Stimulated activated naive CD8-positive, alpha-beta T cell treated with anti-CD3 and anti-CD28 coated beads, Interleukin-15, amount 100 ng/mL, for 72 hours (primary cell): Measurements from ENCODE around the gene DYRK4.
"Not testable (repeated sequence)": the region's sequence is repeated elsewhere in the genome, so short reads cannot be mapped to it uniquely, and the experiment has no call there.

Experiments used
- ATAC-seq: fragments of 150-1000 bp; cut with Tn5 transposase; 2 replicates; pipeline ENCODE4 v1.10.0; 2021; ENCODE audit warnings: mild to moderate bottlenecking, moderate library complexity
- DNase-seq, 2 donors: peaks; one replicate each; pipeline ENCODE4 v3.0.0; 2021 to 2022
- H3K27ac Mint-ChIP-seq, 2 donors: one replicate each; pipeline ENCODE4 v1.8.0; 2022; ENCODE audit warnings: mild to moderate bottlenecking in 2 of 2, mixed read lengths in 2 of 2, moderate library complexity in 2 of 2
- H3K27me3 Mint-ChIP-seq: one replicate; pipeline ENCODE4 v1.8.0; 2022; ENCODE audit warnings: mixed read lengths
- H3K4me1 Mint-ChIP-seq: one replicate; pipeline ENCODE4 v1.8.0; 2022; ENCODE audit warnings: mild to moderate bottlenecking, mixed read lengths
- H3K4me3 Mint-ChIP-seq, 2 donors: one replicate each; pipeline ENCODE4 v1.8.0; 2022; ENCODE audit warnings: mild to moderate bottlenecking in 2 of 2, mixed read lengths in 2 of 2, moderate library complexity in 1 of 2
- H3K9me3 Mint-ChIP-seq, 2 donors: one replicate each; pipeline ENCODE4 v1.8.0; 2022; ENCODE audit warnings: mixed read lengths in 2 of 2

Gene DYRK4, protein sequence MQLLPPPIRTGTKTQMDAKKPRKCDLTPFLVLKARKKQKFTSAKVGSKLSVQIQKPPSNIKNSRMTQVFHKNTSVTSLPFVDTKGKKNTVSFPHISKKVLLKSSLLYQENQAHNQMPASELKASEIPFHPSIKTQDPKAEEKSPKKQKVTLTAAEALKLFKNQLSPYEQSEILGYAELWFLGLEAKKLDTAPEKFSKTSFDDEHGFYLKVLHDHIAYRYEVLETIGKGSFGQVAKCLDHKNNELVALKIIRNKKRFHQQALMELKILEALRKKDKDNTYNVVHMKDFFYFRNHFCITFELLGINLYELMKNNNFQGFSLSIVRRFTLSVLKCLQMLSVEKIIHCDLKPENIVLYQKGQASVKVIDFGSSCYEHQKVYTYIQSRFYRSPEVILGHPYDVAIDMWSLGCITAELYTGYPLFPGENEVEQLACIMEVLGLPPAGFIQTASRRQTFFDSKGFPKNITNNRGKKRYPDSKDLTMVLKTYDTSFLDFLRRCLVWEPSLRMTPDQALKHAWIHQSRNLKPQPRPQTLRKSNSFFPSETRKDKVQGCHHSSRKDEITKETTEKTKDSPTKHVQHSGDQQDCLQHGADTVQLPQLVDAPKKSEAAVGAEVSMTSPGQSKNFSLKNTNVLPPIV

DNA sequence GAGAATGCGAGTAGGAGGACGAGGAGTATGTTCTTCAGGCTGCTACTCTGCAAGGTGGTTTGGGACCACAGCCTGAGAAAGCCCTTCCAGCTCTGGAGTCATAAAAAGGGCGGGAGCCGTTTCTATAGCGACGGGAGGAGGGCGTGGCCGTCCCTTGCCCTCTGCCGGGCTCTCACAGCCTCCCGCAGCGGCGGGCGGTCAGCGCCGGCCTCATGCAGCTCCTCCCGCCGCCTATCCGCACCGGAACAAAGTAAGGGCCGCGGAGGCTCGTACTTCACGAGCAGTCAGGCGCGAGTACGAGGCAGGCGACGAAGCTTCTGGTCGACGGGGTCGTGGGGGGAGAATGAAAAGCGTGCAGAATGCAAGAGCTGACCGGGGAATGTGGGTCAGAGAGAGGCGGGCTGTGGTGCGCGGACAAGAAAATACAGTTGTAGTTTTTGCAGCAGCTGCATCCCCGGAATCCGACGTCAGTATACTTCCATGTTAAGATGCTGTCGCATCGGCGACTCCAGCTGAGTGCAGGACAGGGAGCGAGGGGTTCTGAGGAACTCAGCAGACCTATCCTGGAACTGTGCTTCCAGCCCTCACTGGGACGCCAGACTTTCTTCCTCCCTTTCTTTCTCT lies at the start of gene DYRK4:
Gene DYRK4 (plus strand): TSS at position 175 of the 624 bp plus-strand sequence. CDS start 38 bp downstream, at position 213.
- Mint-ChIP-seq H3K4me3 (peak within 1 kb of the TSS in 1 of 2 donors; percentile 41), H3K4me1 (peaks cover 11% of the 10 kb centered on the region), H3K27me3 (peaks cover 40% of the 10 kb centered on the region), H3K9me3 (no peaks in the 10 kb centered on the region), H3K27ac (no peak within 1 kb of the TSS)
- DNase-seq = no peak
- no peak for ATAC-seq

DNA sequence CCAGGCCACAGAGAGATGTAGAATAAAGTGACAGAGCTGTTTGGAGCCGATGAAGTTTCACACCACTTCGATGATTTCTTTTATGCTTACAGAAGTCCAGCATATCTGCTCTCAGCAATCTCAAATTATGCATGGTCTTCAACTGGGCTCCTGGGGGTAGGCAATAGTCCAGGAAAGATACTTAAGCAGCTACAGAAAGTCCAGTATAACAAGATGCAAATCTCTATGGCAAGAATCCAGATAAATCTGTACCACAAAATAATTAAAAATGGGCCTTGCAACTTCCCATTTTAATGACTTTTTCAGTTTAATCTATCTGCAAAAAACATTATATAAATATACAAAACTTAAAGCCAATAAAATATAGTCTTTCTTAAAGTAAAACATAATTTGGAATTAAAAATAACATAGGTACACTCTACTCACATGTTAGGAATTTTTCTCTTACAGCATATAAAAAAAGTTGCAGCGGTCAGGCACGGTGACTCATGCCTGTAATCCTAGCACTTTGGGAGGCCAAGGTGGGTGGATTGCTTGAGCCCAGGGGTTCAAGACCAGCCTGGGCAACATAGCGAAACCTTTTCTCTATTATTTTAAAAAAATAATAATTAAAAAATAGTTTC lies 43.8 kb upstream of the DYRK4 start:
- no peaks in the 10 kb centered on the region for H3K4me1 Mint-ChIP-seq
- H3K4me3 Mint-ChIP-seq = no peak overlapping the region
- DNase-seq (no peak), ATAC-seq (no peak)
- H3K27me3 Mint-ChIP-seq = no peaks in the 10 kb centered on the region
- no peak overlapping the region for H3K27ac Mint-ChIP-seq
- no peaks in the 10 kb centered on the region for H3K9me3 Mint-ChIP-seq

DNA sequence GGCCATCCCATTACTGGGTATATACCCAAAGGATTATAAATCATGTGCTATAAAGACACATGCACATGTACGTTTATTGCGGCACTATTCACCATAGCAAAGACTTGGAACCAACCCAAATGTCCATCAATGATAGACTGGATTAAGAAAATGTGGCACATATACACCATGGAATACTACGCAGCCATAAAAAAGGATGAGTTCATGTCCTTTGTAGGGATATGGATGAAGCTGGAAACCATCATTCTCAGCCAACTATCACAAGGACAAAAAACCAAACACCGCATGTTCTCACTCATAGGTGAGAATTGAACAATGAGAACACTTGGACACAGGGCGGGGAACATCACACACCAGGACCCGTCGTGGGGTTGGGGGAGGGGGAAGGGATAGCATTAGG lies 38.6 kb upstream of the DYRK4 start:
- not testable (repeated sequence) for H3K9me3 Mint-ChIP-seq, ATAC-seq, H3K27me3 Mint-ChIP-seq, H3K4me1 Mint-ChIP-seq, H3K4me3 Mint-ChIP-seq, DNase-seq, H3K27ac Mint-ChIP-seq

DNA sequence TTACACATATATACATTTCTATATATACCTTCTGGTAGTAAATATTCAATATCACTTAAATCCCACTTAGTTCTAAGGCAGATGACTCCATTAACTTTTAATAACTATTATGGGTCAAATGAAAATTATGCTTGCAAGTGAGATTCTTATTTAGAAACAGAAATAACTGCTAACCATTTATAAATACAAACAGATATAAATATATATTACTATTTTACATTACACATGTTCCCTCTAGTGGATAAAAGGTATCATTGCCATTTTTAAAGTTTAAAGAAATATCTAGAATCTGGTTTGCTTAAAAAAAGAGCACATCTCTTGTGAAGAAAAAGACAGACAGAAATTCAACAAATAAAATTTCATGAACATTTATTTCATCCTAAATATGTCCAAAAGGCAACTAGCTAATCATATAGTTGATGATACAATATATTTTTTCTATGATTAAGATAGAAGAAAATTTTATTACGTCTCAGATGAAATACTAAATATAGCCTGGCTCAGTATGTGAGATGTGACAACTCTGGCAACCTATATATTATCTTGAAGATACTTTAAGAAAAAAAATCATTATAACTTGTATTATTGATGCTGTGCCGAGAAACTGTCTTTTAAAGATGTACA lies 35.0 kb upstream of the DYRK4 start:
- no peaks in the 10 kb centered on the region for H3K4me1 Mint-ChIP-seq
- ATAC-seq = no peak
- no peak for DNase-seq
- no peak overlapping the region for H3K4me3 Mint-ChIP-seq
- H3K27ac Mint-ChIP-seq = no peak overlapping the region
- H3K27me3 Mint-ChIP-seq = no peaks in the 10 kb centered on the region
- no peaks in the 10 kb centered on the region for H3K9me3 Mint-ChIP-seq

DNA sequence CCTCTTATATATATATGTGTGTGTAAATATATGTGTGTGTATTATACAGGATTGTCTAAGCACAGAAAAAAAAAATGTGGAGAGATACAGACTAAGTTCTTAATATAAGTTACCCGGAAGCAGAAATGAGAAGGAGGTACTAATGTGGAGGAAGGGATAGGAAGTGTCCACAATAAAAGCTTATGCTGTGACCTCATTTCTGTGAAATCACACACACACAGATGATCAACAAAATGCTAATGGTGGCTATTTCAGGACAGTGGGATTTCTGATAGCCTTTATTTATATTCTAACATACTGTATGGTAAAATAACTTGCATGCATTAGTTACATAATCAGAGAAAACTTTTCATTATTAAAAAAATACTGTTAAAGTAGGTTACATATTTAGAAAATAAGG lies 31.8 kb upstream of the DYRK4 start:
- no peak overlapping the region for H3K27ac Mint-ChIP-seq
- no peaks in the 10 kb centered on the region for H3K27me3 Mint-ChIP-seq
- H3K4me3 Mint-ChIP-seq = no peak overlapping the region
- H3K4me1 Mint-ChIP-seq = no peaks in the 10 kb centered on the region
- ATAC-seq (no peak), DNase-seq (no peak)
- no peaks in the 10 kb centered on the region for H3K9me3 Mint-ChIP-seq

DNA sequence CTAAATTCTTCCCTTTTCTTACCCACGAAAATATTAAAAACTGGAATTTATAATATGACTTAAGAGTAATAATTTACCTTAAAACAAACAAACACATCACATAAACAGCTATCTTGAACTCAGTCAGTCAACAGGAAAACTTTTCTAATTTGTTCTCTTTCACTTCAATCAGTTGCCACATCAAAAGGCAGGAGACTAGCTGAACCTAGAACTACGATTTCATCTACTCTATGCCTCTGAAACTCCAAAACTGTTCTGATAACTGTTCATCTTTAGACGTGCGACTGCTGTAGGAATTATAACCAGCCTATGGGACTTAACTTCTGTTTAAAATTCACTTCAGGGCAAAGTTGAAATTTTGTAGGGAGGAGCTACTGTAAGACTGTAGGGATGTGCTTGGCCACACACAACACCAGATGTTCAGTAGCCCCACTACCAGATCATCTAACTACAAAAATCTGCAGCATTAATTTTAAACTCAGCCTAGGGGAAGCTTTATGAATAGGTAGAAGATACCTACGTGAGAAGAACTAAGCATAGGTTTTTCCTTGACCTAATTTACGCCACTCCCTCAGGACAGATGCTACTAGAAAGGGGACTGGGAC lies 30.9 kb upstream of the DYRK4 start:
- DNase-seq (no peak), ATAC-seq (no peak)
- H3K27me3 Mint-ChIP-seq = no peaks in the 10 kb centered on the region
- H3K4me3 Mint-ChIP-seq = no peak overlapping the region
- no peaks in the 10 kb centered on the region for H3K9me3 Mint-ChIP-seq
- peak overlapping the region in 1 of 2 donors; percentile 34 for H3K27ac Mint-ChIP-seq
- no peaks in the 10 kb centered on the region for H3K4me1 Mint-ChIP-seq

DNA sequence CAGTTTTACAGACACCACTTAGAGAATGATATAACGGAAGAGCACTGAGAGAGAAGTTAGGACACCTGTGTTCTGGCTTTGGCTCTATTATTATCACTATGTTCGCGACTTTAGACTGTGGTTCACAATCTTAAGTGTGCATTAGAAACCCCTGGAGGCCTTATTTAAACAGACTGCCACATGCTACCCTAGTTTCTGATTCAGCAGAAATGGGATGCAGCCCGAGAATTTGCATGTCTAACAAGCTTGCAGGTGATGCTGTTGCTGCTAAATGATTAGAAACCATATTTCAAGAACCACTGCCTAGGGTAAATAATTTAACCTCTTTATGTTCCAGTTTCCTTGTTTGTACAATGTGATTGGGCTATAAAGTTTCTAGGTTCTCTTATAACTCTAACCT lies 26.9 kb upstream of the DYRK4 start:
- Mint-ChIP-seq H3K27ac (no peak overlapping the region), H3K4me1 (peaks cover 21% of the 10 kb centered on the region), H3K9me3 (no peaks in the 10 kb centered on the region), H3K27me3 (no peaks in the 10 kb centered on the region), H3K4me3 (no peak overlapping the region)
- DNase-seq = no peak
- no peak for ATAC-seq

DNA sequence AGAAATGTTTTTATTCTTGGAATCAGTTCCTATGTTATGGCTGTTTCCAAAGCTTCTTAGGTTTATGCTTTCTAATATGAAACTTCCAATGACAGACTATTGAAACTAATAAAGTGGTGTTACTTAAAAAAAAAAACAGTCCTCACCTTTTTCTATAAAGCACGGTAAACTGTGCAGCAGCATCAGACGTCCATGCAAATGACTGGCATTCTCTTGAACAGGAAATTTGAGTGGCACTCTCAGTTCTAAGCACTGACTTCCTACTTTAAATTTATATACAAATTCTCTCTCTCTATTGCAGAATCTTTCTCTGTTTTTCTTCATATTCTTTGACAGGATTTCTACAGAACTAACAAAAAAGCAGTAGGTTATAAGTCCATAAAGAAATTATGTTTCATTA lies 26.1 kb upstream of the DYRK4 start:
- Mint-ChIP-seq H3K27ac (no peak overlapping the region), H3K9me3 (no peaks in the 10 kb centered on the region), H3K27me3 (no peaks in the 10 kb centered on the region), H3K4me3 (no peak overlapping the region), H3K4me1 (peaks cover 23% of the 10 kb centered on the region)
- DNase-seq = no peak
- no peak for ATAC-seq

DNA sequence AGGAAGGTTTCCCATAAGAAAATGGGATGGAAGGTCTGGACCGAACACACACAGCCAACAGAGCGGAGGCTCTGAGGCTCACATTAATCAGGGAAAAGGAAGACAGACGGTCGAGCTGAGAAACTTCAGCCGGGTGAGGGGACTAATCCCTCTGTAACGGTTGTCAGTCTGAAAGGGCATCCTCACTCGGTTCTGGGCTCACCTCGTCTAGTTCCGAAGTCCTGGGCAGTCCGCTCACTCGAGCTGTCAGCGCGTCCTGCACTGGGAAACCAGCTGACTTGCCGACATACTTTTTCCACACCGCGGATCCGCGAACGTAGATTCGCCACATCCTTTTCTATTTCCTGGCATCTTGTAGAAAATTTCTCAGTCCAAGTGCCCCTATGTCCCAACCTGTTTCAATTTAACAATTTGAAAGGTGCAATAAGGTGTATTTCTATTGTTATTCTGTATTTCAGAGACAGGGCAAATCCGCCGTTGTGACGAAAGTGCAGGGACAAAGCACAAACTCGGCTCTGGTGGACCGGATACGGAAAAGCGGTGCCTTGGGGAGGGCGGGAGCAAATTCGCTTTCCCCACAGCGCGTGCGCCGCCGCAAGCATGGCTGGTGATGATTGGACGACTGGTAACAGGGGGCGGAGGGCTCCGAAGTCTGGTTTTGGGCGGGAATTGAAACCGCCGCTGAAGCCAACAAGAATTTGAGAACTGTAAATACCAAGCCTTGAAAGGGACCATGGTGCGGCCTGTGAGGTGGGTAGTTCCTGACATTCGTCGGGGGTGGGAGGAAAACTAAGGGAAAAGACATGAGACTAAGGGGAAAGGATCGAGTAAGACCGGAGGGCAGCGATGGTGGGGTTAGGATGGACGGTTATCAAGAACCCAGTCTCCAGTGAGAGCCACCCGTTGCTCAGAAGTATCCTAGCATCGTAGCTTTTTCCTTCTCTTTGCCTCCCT lies 23.5 kb upstream of the DYRK4 start, which contains the start of gene RAD51AP1:
Gene RAD51AP1 (plus strand): TSS at position 684 of the 954 bp plus-strand sequence. CDS start 50 bp downstream, at position 734.
- no peaks in the 10 kb centered on the region for H3K9me3 Mint-ChIP-seq

DNA sequence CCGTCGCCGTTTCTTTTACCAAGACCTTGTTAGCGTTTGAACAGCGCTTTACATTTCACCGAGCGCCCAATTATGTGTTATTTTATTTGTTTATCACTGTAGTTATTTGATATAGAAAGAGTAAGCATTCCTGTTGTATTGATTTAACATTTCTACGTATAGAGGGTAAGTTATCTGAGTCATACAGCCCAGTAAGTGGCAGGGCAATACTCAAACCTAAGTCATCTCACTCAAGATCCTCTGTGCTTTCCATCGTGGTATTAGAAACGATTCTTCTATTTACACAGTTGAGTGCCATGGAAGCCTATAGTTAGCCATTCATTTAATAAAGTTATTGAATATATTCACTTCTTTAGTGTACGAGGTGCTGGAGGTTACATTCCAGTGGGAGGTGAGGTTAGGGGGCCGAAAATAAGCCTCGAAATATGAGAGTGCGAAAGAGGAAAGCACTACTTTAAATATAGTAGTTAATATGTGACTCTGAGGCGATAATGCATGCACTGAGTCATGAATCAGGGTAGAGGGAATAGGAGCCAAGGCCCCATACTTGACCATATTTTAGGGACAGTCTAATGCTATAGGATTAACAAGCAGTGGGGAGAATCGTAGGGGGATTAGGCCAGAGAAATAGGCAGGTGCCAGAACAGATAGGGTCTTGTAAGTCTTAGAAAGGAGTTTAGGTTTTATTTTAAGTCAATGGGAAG lies 22.7 kb upstream of the DYRK4 start:
- ATAC-seq = peak; percentile 19
- Mint-ChIP-seq H3K27ac (peak overlapping the region; percentile 100), H3K4me3 (peak overlapping the region; percentile 90 to 99), H3K9me3 (no peaks in the 10 kb centered on the region), H3K4me1 (peaks cover 23% of the 10 kb centered on the region), H3K27me3 (no peaks in the 10 kb centered on the region)
- DNase-seq = no peak

More for the DNA sequence above, 23.5 kb upstream of the DYRK4 start, which contains the start of gene RAD51AP1:
- no peaks in the 10 kb centered on the region for H3K27me3 Mint-ChIP-seq
- H3K4me1 Mint-ChIP-seq = peaks cover 23% of the 10 kb centered on the region
- H3K27ac Mint-ChIP-seq = peak within 1 kb of the TSS; percentile 100
- H3K4me3 Mint-ChIP-seq = peak within 1 kb of the TSS; percentile 90 to 99
- DNase-seq (peak; percentile 94 to 97), ATAC-seq (peak; percentile 99)

DNA sequence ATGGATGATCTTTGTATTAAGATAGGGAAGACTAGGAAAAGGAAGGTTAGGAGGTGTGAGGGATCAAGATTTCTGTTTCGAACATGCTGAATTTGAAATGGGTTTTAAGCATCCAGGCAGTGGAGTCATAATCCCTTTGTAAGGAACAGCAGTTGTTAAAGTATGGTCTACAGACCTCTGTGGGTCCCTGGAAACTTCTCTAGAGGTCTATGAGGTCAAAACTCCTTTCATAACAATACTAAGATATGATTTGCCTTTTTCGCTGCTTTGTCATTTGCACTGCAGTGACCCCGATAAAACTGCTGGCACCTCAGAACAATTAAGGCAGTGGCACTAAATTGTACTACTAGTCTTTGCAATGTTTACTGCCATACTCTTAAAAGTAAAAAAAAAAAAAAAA lies 21.8 kb upstream of the DYRK4 start:
- no peaks in the 10 kb centered on the region for H3K27me3 Mint-ChIP-seq
- peak overlapping the region in 1 of 2 donors; percentile 36 for H3K27ac Mint-ChIP-seq
- no peak for DNase-seq
- no peak for ATAC-seq
- peak overlapping the region; percentile 90 to 99 for H3K4me3 Mint-ChIP-seq
- no peaks in the 10 kb centered on the region for H3K9me3 Mint-ChIP-seq
- H3K4me1 Mint-ChIP-seq = peaks cover 23% of the 10 kb centered on the region

DNA sequence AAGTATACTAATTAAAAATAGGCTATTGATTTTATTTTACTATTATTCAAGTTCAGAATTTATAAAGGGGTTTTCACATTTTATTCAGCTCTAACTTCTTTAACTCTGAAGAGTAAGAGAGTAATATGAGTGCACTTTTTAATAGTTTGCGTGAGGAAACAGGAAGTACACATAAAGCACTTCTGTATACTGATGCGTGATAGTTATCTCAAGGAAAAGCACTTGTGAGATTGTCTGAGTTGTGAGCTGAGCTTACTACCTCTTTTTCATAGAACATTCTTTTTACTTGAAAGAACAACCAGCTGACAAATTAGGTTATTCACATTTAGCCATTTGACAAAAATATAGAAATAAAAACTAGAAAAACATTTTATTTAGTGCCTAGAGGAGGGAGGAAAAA lies 21.4 kb upstream of the DYRK4 start:
- Mint-ChIP-seq H3K9me3 (no peaks in the 10 kb centered on the region), H3K27ac (no peak overlapping the region), H3K4me1 (peaks cover 23% of the 10 kb centered on the region), H3K27me3 (no peaks in the 10 kb centered on the region), H3K4me3 (no peak overlapping the region)
- no peak for DNase-seq
- ATAC-seq = no peak

DNA sequence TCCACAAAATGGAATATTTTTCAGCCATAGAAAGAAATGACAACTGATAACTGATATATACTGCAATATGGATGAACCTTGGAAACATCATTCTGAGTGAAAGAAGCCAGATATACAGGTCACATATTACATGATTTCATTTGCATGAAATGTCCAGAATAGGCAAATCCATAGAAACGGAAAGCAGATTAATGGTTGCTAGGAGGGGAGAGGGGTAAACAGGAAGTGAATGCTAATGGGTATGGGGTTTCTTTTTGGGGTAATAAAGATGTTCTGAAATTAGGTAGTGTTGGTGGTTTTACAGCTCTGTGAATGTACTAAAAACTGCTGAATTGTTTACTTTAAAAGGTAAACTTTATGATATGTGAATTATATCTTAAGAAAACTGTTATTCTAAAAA lies 16.8 kb upstream of the DYRK4 start:
- ATAC-seq (no peak), DNase-seq (no peak)
- H3K27ac Mint-ChIP-seq = no peak overlapping the region
- peaks cover under 1% of the 10 kb centered on the region for H3K4me1 Mint-ChIP-seq
- H3K27me3 Mint-ChIP-seq = no peaks in the 10 kb centered on the region
- H3K9me3 Mint-ChIP-seq = no peaks in the 10 kb centered on the region
- no peak overlapping the region for H3K4me3 Mint-ChIP-seq
